Neural cell (in vitro differentiated cells): ENCODE data around the gene LPIN3. TPM values are rescaled to one million over a fixed set of nuclear protein-coding genes. Genes with fewer than 3 reads are reported as not detected.

Experiments used
- H2AFZ ChIP-seq: fragments of 200-600, 300-800 bp; sonication (generic), shearing (Covaris generic); 2 replicates; pipeline ENCODE4 v1.6.0; 2014; ENCODE audit warnings: low read depth, mild to moderate bottlenecking, antibody characterized with exemption, low read length, moderate library complexity
- H3F3A ChIP-seq: fragments of 200-600 bp; shearing (Covaris generic); 2 replicates; pipeline ENCODE4 v1.6.1; 2016; ENCODE audit warnings: mild to moderate bottlenecking, moderate library complexity, mixed read lengths, antibody characterized with exemption, low read length; ENCODE audit not compliant: insufficient read depth, poor library complexity, severe bottlenecking
- H3K27ac ChIP-seq: fragments of 200-600, 300-800 bp; sonication (generic), shearing (Covaris generic); 2 replicates; pipeline ENCODE4 v1.5.1; 2014; ENCODE audit warnings: mild to moderate bottlenecking, low read length, moderate library complexity
- H3K27me3 ChIP-seq: fragments of 300-800, 200-600 bp; sonication (generic), shearing (Covaris generic); 2 replicates; pipeline ENCODE4 v1.6.0; 2014; ENCODE audit warnings: mild to moderate bottlenecking, low read depth, low read length, moderate library complexity; ENCODE audit not compliant: insufficient read depth
- H3K36me3 ChIP-seq: fragments of 300-800, 200-600 bp; sonication (generic), shearing (Covaris generic); 2 replicates; pipeline ENCODE4 v1.5.1; 2014; ENCODE audit warnings: mild to moderate bottlenecking, antibody characterized with exemption, low read length, moderate library complexity; ENCODE audit not compliant: insufficient read depth
- H3K4me2 ChIP-seq: fragments of 300-800, 200-600 bp; sonication (generic), shearing (Covaris generic); 2 replicates; pipeline ENCODE4 v1.6.0; 2014; ENCODE audit warnings: mild to moderate bottlenecking, low read length
- H3K4me3 ChIP-seq: fragments of 300-800, 200-600 bp; sonication (generic), shearing (Covaris generic); 2 replicates; pipeline ENCODE4 v1.5.1; 2014; ENCODE audit warnings: mild to moderate bottlenecking, low read length, moderate library complexity
- H3K79me2 ChIP-seq: fragments of 200-600 bp; shearing (Covaris generic); replicated peaks from 2 replicates; pipeline ENCODE4 v1.6.0; 2014; ENCODE audit warnings: mild to moderate bottlenecking, low read length, moderate library complexity; ENCODE audit not compliant: insufficient read depth
- H3K9ac ChIP-seq: fragments of 300-800, 200-600 bp; sonication (generic), shearing (Covaris generic); 2 replicates; pipeline ENCODE4 v1.6.1; 2016; ENCODE audit warnings: mild to moderate bottlenecking, low read length, mixed read lengths
- H3K9me2 ChIP-seq: fragments of 200-600 bp; shearing (Covaris generic); 2 replicates; pipeline ENCODE4 v1.6.1; 2016; ENCODE audit warnings: mild to moderate bottlenecking, low read length, mixed read lengths; ENCODE audit not compliant: insufficient read depth
- H3K9me3 ChIP-seq: fragments of 200-600, 300-800 bp; sonication (generic), shearing (Covaris generic); 2 replicates; pipeline ENCODE4 v1.6.1; 2016; ENCODE audit warnings: mild to moderate bottlenecking, mixed run types, low read length, moderate library complexity, mixed read lengths
- H4K20me1 ChIP-seq: fragments of 200-600 bp; shearing (Covaris generic); 2 replicates; pipeline ENCODE4 v1.6.1; 2016; ENCODE audit warnings: mild to moderate bottlenecking, mixed run types; ENCODE audit not compliant: insufficient read depth
- CTCF ChIP-seq: fragments of 450-650 bp; IDR thresholded peaks from 2 replicates; pipeline ENCODE4 v1.5.1; 2014; ENCODE audit warnings: antibody characterized with exemption, mild to moderate bottlenecking, moderate library complexity; ENCODE audit not compliant: poor library complexity, severe bottlenecking
- EP300 ChIP-seq: fragments of 450-650 bp; conservative IDR thresholded peaks from 2 replicates; pipeline ENCODE4 v1.6.1; 2014; ENCODE audit warnings: antibody characterized with exemption, mild to moderate bottlenecking, moderate library complexity; ENCODE audit not compliant: poor library complexity, severe bottlenecking
- EZH2 ChIP-seq: fragments of 200-600, 300-800 bp; shearing (Covaris generic), sonication (generic); IDR thresholded peaks from 2 replicates; pipeline ENCODE4 v1.6.1; 2014; ENCODE audit warnings: antibody characterized with exemption, low read length, borderline replicate concordance, mild to moderate bottlenecking; ENCODE audit not compliant: insufficient read depth, poor library complexity, severe bottlenecking
- MXI1 ChIP-seq: fragments of 450-650 bp; conservative IDR thresholded peaks from 2 replicates; pipeline ENCODE4 v1.6.1; 2014; ENCODE audit warnings: antibody characterized with exemption, mild to moderate bottlenecking; ENCODE audit not compliant: poor library complexity, severe bottlenecking
- POLR2AphosphoS5 ChIP-seq: IDR thresholded peaks from 2 replicates; pipeline ENCODE4 v1.6.1; 2012
- RAD21 ChIP-seq: fragments of 450-650 bp; conservative IDR thresholded peaks from 2 replicates; pipeline ENCODE4 v1.6.1; 2014; ENCODE audit warnings: antibody characterized with exemption, mild to moderate bottlenecking, moderate library complexity
- REST ChIP-seq: IDR thresholded peaks from 2 replicates; pipeline ENCODE4 v1.6.1; 2012; ENCODE audit warnings: borderline replicate concordance
- SMC3 ChIP-seq: fragments of 450-650 bp; conservative IDR thresholded peaks from 2 replicates; pipeline ENCODE4 v1.6.1; 2014; ENCODE audit warnings: antibody characterized with exemption, mild to moderate bottlenecking, moderate library complexity; ENCODE audit not compliant: poor library complexity
- TAF1 ChIP-seq: IDR thresholded peaks from 2 replicates; pipeline ENCODE4 v1.6.1; 2012; ENCODE audit warnings: low read depth
- polyA plus RNA-seq: library from polyadenylated mRNA; depleted of rRNA; stranded (reverse); fragments of >200 nt; gene quantifications from 2 replicates; pipeline ENCODE4 v1.2.3, GENCODE V29; 2014

Gene LPIN3
- polyA plus RNA-seq, 1 donor from 2014 or later, result not detected

GRCh38 chr20:41320441-41320840, 20.2 kb upstream of the LPIN3 start:
- Histone ChIP-seq H3K27ac (no peak overlapping the region), H2AFZ (no peak overlapping the region), H3F3A (no peaks in the 10 kb centered on the region), H3K36me3 (no peaks in the 10 kb centered on the region), H3K9me3 (no peaks in the 10 kb centered on the region), H3K9me2 (no peaks in the 10 kb centered on the region), H3K27me3 (no peaks in the 10 kb centered on the region), H3K9ac (no peak overlapping the region), H3K79me2 (peaks cover 13% of the 10 kb centered on the region), H3K4me2 (no peak overlapping the region), H3K4me3 (no peak overlapping the region), H4K20me1 (no peaks in the 10 kb centered on the region)
- no peak for TF ChIP-seq REST
- TF ChIP-seq MXI1, result no peak
- TF ChIP-seq EP300, result no peak
- TF ChIP-seq TAF1, result no peak
- TF ChIP-seq POLR2AphosphoS5, result no peak
- TF ChIP-seq CTCF, result no peak

GRCh38 chr20:41320976-41321375, 19.6 kb upstream of the LPIN3 start:
- H3K4me3 ChIP-seq, result no peak overlapping the region
- H3K4me2 ChIP-seq, result no peak overlapping the region
- no peaks in the 10 kb centered on the region for H3K36me3 ChIP-seq
- no peaks in the 10 kb centered on the region for H3F3A ChIP-seq
- H3K9me3 ChIP-seq, result no peaks in the 10 kb centered on the region
- H3K9me2 ChIP-seq, result no peaks in the 10 kb centered on the region
- no peaks in the 10 kb centered on the region for H3K27me3 ChIP-seq
- no peak overlapping the region for H3K27ac ChIP-seq
- H3K79me2 ChIP-seq, result peaks cover 8% of the 10 kb centered on the region
- no peak overlapping the region for H3K9ac ChIP-seq
- TF ChIP-seq EP300 (no peak), RAD21 (no peak), TAF1 (no peak), REST (no peak), MXI1 (no peak), EZH2 (no peak), SMC3 (no peak), POLR2AphosphoS5 (no peak), CTCF (no peak)
- no peaks in the 10 kb centered on the region for H4K20me1 ChIP-seq
- no peak overlapping the region for H2AFZ ChIP-seq
